HepG2 (cell line): ENCODE measurements around the gene FAM118B. TPM values are rescaled to one million over a fixed set of nuclear protein-coding genes. Genes with fewer than 3 reads are reported as not detected.
A peak's percentile ranks its signal among the peaks of the same experiment; 100 is the strongest.

ENCODE experiments used
- ATF3 ChIP-seq: sonication (generic); formaldehyde crosslinking; IDR thresholded peaks from 2 replicates; pipeline ENCODE4 v1.4.0; 2020; ENCODE audit warnings: missing genetic modification reagents
- ATM ChIP-seq: fragments of 450-650 bp; IDR thresholded peaks from 2 replicates; pipeline ENCODE4 v1.7.1; 2017; ENCODE audit warnings: mild to moderate bottlenecking, borderline replicate concordance
- BRF2 ChIP-seq: sonication (generic); formaldehyde crosslinking; IDR thresholded peaks from 2 replicates; pipeline ENCODE4 v1.8.1; 2022; ENCODE audit warnings: mild to moderate bottlenecking, missing genetic modification reagents
- E2F1 ChIP-seq: sonication (generic); formaldehyde crosslinking; IDR thresholded peaks from 2 replicates; pipeline ENCODE4 v1.5.0; 2020; ENCODE audit warnings: missing genetic modification reagents
- ETV6 ChIP-seq: sonication (generic); formaldehyde crosslinking; conservative IDR thresholded peaks from 2 replicates; pipeline ENCODE4 v1.4.0; 2020; ENCODE audit warnings: missing genetic modification reagents
- GRHL1 ChIP-seq: sonication (generic); formaldehyde crosslinking; conservative IDR thresholded peaks from 2 replicates; pipeline ENCODE4 v1.8.0; 2022; ENCODE audit warnings: missing genetic modification reagents
- HMG20A ChIP-seq: IDR thresholded peaks from 2 replicates; pipeline ENCODE4 v1.6.1; 2016; ENCODE audit warnings: borderline replicate concordance
- NCOA2 ChIP-seq: sonication (generic); formaldehyde crosslinking; IDR thresholded peaks from 2 replicates; pipeline ENCODE4 v1.8.0; 2022; ENCODE audit warnings: inconsistent platforms
- SNAPC5 ChIP-seq: sonication (generic); formaldehyde crosslinking; IDR thresholded peaks from 2 replicates; pipeline ENCODE4 v1.8.1; 2023; ENCODE audit warnings: mild to moderate bottlenecking, missing genetic modification reagents, borderline replicate concordance
- TARDBP ChIP-seq: sonication (generic); formaldehyde crosslinking; IDR thresholded peaks from 2 replicates; pipeline ENCODE4 v1.8.0; 2022; ENCODE audit warnings: mild to moderate bottlenecking, missing genetic modification reagents
- ZBTB26 ChIP-seq: IDR thresholded peaks from 2 replicates; pipeline ENCODE4 v1.6.1; 2016; ENCODE audit warnings: missing compliant biosample characterization, missing genetic modification reagents, borderline replicate concordance
- ZBTB37 ChIP-seq: sonication (generic); formaldehyde crosslinking; IDR thresholded peaks from 2 replicates; pipeline ENCODE4 v1.4.0; 2020; ENCODE audit warnings: mild to moderate bottlenecking, missing genetic modification reagents
- ZBTB46 ChIP-seq: sonication (generic); formaldehyde crosslinking; IDR thresholded peaks from 2 replicates; pipeline ENCODE4 v1.4.0; 2020; ENCODE audit warnings: mild to moderate bottlenecking, missing genetic modification reagents, borderline replicate concordance
- ZNF460 ChIP-seq: sonication (generic); formaldehyde crosslinking; IDR thresholded peaks from 2 replicates; pipeline ENCODE4 v1.5.1; 2020; ENCODE audit warnings: missing genetic modification reagents, mild to moderate bottlenecking, borderline replicate concordance
- ZNF615 ChIP-seq: sonication (generic); formaldehyde crosslinking; IDR thresholded peaks from 2 replicates; pipeline ENCODE4 v1.5.0; 2020; ENCODE audit warnings: mild to moderate bottlenecking, missing genetic modification reagents, borderline replicate concordance
- ZNF777 ChIP-seq: sonication (generic); formaldehyde crosslinking; IDR thresholded peaks from 2 replicates; pipeline ENCODE4 v1.4.0; 2020; ENCODE audit warnings: missing genetic modification reagents
- ZSCAN12 ChIP-seq: sonication (generic); formaldehyde crosslinking; IDR thresholded peaks from 2 replicates; pipeline ENCODE4 v1.9.0; 2021; ENCODE audit warnings: mild to moderate bottlenecking, missing genetic modification reagents
- ZSCAN29 ChIP-seq: sonication (generic); formaldehyde crosslinking; conservative IDR thresholded peaks from 2 replicates; pipeline ENCODE4 v1.4.0; 2020; ENCODE audit warnings: mild to moderate bottlenecking, missing genetic modification reagents
- polyA plus RNA-seq, 8 experiments: library from polyadenylated mRNA; depleted of rRNA in 3 of 8; stranded (reverse) in 7 of 8; unstranded in 1 of 8; fragments of >200 nt; fragmentation: Illumina TruSeq in 4 of 8; extraction: Trizol in 4 of 8; gene quantifications; 2 replicates each; pipeline versions ENCODE4 v1.2.1 to v1.2.3, GENCODE V29; 2011 to 2016; ENCODE audit warnings: low read depth in 4 of 8, missing spikeins in 1 of 8, mixed read lengths in 1 of 8; ENCODE audit not compliant: insufficient read depth in 1 of 8
- total RNA-seq, 5 experiments: library from RNA; depleted of rRNA; stranded (reverse); fragments of >200 nt; fragmentation: Illumina TruSeq; extraction: Trizol; gene quantifications; 2 replicates each; pipeline ENCODE4 v1.2.3, GENCODE V29; 2016; ENCODE audit warnings: low read depth in 1 of 5

FAM118B gene
- total and polyA plus RNA-seq, 2 of the 13 experiments (the other 11 are each of a cell fraction or from before 2014, with no cell fraction given): 10.2 to 25.7 TPM

- TF ChIP-seq ATF3 (CRISPR knock-in tag) (peak; percentile 45; the same call in 1 of the 2 replicates), ZSCAN12 (CRISPR knock-in tag) (no peak), ZBTB26 (CRISPR knock-in tag) (no peak; the same call in 1 of the 2 replicates), ZNF777 (CRISPR knock-in tag) (no peak), ZSCAN29 (CRISPR knock-in tag) (peak; percentile 59; the same call in 1 of the 2 replicates), ZBTB37 (CRISPR knock-in tag) (no peak), NCOA2 (CRISPR knock-in tag) (no peak), ZNF460 (CRISPR knock-in tag) (no peak), E2F1 (CRISPR knock-in tag) (peak; percentile 77), HMG20A (CRISPR knock-in tag) (no peak), ZNF615 (CRISPR knock-in tag) (no peak), ZBTB46 (CRISPR knock-in tag) (peak; percentile 73; the same call in 1 of the 2 replicates), BRF2 (0 out of 2 replicates have a peak, but pooled peaks have one; percentile 35), GRHL1 (no peak), ATM (no peak), SNAPC5 (no peak), ETV6 (CRISPR knock-in tag) (no peak), TARDBP (CRISPR knock-in tag) (peak; percentile 42; the same call in 1 of the 2 replicates)
These were observed 57.4 kb downstream of the FAM118B start, which contains the start of the genes FOXRED1 and SRPRA (continued) for GRCh38 chr11:126268708-126269579.
